HG03342 (cell line): ENCODE data around the gene SLC19A2.

Source experiments
- ATAC-seq: cut with Tn5 transposase; IDR thresholded peaks from one replicate; pipeline ENCODE4 v1.9.1; 2021; ENCODE audit warnings: mild to moderate bottlenecking, moderate library complexity; ENCODE audit not compliant: unreplicated experiment

Gene SLC19A2

GRCh38 chr1:169414952-169415351 is 70.8 kb downstream of the SLC19A2 start:
- no peak for ATAC-seq
